HCT116 (cell line): ENCODE data around the gene CYP26B1.

ENCODE experiments used
- CEBPB ChIP-seq: IDR thresholded peaks from 2 replicates; pipeline ENCODE4 v1.6.1; 2012; ENCODE audit warnings: low read depth
- EZH2 ChIP-seq: fragments of 200-600 bp; sonication (generic); IDR thresholded peaks from 2 replicates; pipeline ENCODE4 v1.6.1; 2017; ENCODE audit warnings: antibody characterized with exemption, mixed run types
- EZH2phosphoT487 ChIP-seq: fragments of 200-600 bp; IDR thresholded peaks from 2 replicates; pipeline ENCODE4 v1.6.1; 2018; ENCODE audit warnings: antibody characterized with exemption, borderline replicate concordance
- JUND ChIP-seq: IDR thresholded peaks from 2 replicates; pipeline ENCODE4 v1.6.1; 2012
- POLR2A ChIP-seq: IDR thresholded peaks from 2 replicates; pipeline ENCODE4 v1.7.0; 2011; ENCODE audit warnings: borderline replicate concordance; ENCODE audit not compliant: insufficient read depth, insufficient read length; ENCODE audit errors: extremely low read depth
- POLR2AphosphoS5 ChIP-seq: IDR thresholded peaks from 2 replicates; pipeline ENCODE4 v1.6.1; 2011; ENCODE audit warnings: mild to moderate bottlenecking, low read depth, low read length, moderate library complexity
- YY1 ChIP-seq: IDR thresholded peaks from 2 replicates; pipeline ENCODE4 v1.6.1; 2011; ENCODE audit warnings: low read length, low read depth, moderate library complexity, mild to moderate bottlenecking; ENCODE audit not compliant: insufficient replicate concordance; ENCODE audit errors: extremely low read depth
- TF ChIP-seq, protein P1 (sequence below), 3 experiments: fragments of 200-600 bp in 1 of 3; sonication (generic) in 1 of 3; IDR thresholded peaks in 2 of 3; conservative IDR thresholded peaks in 1 of 3; 2 replicates each; pipeline ENCODE4 v1.5.1; 2012 to 2017; ENCODE audit warnings: low read depth in 2 of 3, low read length in 2 of 3, antibody characterized with exemption in 1 of 3, borderline replicate concordance in 1 of 3, control low read depth in 1 of 3, mild to moderate bottlenecking in 1 of 3, mixed read lengths in 1 of 3, mixed run types in 1 of 3, moderate library complexity in 1 of 3; ENCODE audit not compliant: insufficient read depth in 1 of 3
- TF ChIP-seq, protein P2 (sequence below): IDR thresholded peaks from 2 replicates; pipeline ENCODE4 v1.6.1; 2012; ENCODE audit warnings: low read depth
- TF ChIP-seq, protein P3 (sequence below): IDR thresholded peaks from 2 replicates; pipeline ENCODE4 v1.6.1; 2012

DNA sequence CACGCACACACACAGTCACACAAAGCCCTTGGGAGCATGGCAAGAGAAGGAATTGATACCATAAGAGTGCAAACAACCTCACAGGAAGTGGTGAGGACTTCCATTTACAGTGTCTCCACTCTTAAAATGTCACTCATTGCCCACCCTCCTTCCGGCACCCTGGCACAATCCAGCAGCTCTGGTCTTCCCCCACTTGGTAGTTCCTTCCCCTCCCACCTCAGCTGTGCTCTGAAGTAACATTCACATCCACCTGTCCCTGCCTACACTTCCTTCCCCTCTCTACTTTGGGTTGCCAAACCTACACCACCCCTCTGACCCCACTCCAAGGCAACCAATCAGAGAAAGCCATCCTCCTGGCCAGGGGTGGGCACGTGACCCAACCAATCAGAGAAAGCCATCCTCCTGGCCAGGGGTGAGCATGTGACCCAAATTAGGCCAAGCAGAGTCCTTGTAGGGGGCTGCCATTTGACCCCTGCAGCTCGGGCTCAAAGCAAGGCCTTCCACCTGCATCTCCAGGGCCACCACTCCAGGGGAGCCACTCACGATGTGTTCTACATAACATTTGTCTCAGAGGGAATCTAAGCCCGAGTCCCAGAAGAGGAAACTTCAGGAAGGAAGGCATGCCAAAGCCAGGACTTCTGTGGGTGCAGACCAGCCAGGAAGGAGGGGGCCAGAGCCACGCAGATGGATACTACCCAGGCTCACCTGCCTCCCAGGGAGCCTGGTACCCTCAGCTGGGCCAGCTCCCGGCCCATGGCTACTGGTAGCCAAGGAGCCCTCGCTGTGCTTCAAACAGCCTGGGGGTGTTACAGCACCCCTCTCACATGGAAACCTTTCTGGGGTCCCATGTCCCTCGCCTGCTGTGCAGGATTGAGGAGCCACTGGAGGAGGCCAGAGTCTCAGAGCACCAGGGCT lies 21.2 kb downstream of the CYP26B1 start:
- TF ChIP-seq POLR2A (no peak), POLR2AphosphoS5 (no peak), CEBPB (no peak), EZH2phosphoT487 (no peak), EZH2 (no peak), YY1 (no peak), JUND (no peak)
- TF ChIP-seq, protein P1, sequence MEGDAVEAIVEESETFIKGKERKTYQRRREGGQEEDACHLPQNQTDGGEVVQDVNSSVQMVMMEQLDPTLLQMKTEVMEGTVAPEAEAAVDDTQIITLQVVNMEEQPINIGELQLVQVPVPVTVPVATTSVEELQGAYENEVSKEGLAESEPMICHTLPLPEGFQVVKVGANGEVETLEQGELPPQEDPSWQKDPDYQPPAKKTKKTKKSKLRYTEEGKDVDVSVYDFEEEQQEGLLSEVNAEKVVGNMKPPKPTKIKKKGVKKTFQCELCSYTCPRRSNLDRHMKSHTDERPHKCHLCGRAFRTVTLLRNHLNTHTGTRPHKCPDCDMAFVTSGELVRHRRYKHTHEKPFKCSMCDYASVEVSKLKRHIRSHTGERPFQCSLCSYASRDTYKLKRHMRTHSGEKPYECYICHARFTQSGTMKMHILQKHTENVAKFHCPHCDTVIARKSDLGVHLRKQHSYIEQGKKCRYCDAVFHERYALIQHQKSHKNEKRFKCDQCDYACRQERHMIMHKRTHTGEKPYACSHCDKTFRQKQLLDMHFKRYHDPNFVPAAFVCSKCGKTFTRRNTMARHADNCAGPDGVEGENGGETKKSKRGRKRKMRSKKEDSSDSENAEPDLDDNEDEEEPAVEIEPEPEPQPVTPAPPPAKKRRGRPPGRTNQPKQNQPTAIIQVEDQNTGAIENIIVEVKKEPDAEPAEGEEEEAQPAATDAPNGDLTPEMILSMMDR (IDR thresholded peaks at IDR 0.05 in 2 of 3, conservative IDR thresholded peaks at IDR 0.05 in 1 of 3; ENCODE audit: borderline replicate concordance in 1 of 3, insufficient read depth in 1 of 3, low read depth in 2 of 3, low read length in 2 of 3): no peak
- TF ChIP-seq, protein P2, sequence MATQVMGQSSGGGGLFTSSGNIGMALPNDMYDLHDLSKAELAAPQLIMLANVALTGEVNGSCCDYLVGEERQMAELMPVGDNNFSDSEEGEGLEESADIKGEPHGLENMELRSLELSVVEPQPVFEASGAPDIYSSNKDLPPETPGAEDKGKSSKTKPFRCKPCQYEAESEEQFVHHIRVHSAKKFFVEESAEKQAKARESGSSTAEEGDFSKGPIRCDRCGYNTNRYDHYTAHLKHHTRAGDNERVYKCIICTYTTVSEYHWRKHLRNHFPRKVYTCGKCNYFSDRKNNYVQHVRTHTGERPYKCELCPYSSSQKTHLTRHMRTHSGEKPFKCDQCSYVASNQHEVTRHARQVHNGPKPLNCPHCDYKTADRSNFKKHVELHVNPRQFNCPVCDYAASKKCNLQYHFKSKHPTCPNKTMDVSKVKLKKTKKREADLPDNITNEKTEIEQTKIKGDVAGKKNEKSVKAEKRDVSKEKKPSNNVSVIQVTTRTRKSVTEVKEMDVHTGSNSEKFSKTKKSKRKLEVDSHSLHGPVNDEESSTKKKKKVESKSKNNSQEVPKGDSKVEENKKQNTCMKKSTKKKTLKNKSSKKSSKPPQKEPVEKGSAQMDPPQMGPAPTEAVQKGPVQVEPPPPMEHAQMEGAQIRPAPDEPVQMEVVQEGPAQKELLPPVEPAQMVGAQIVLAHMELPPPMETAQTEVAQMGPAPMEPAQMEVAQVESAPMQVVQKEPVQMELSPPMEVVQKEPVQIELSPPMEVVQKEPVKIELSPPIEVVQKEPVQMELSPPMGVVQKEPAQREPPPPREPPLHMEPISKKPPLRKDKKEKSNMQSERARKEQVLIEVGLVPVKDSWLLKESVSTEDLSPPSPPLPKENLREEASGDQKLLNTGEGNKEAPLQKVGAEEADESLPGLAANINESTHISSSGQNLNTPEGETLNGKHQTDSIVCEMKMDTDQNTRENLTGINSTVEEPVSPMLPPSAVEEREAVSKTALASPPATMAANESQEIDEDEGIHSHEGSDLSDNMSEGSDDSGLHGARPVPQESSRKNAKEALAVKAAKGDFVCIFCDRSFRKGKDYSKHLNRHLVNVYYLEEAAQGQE: no peak
- TF ChIP-seq, protein P3, sequence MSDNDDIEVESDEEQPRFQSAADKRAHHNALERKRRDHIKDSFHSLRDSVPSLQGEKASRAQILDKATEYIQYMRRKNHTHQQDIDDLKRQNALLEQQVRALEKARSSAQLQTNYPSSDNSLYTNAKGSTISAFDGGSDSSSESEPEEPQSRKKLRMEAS: no peak
